SK-N-MC (cell line): ENCODE data around the gene RHOG.

Source experiments
- EZH2 ChIP-seq: fragments of 200-600 bp; sonication (generic); IDR thresholded peaks from one replicate; pipeline ENCODE4 v1.6.1; 2017; ENCODE audit warnings: antibody characterized with exemption
- FOXP2 ChIP-seq: optimal IDR thresholded peaks from 2 replicates; pipeline ENCODE3; 2011; ENCODE audit warnings: mild to moderate bottlenecking, moderate library complexity; ENCODE audit not compliant: insufficient read depth; ENCODE audit errors: extremely low read length, control extremely low read depth
- POLR2AphosphoS5 ChIP-seq: IDR thresholded peaks from 2 replicates; pipeline ENCODE4 v1.6.1; 2012; ENCODE audit warnings: mild to moderate bottlenecking, low read depth, low read length, borderline replicate concordance

GRCh38 chr11:3888876-3889275 is 48.1 kb upstream of the RHOG start:
- TF ChIP-seq EZH2 (no peak), POLR2AphosphoS5 (no peak), FOXP2 (no peak)
